Endodermal cell (in vitro differentiated cells): ENCODE results near the gene ALKBH8. TPM values are rescaled to one million over a fixed set of nuclear protein-coding genes. Genes with fewer than 3 reads are reported as not detected.
A peak's percentile ranks its signal among the peaks of the same experiment; 100 is the strongest.

Source experiments
- DNase-seq: peaks from one replicate; pipeline ENCODE4 v3.0.0-alpha.2; 2017
- H3K27ac ChIP-seq: 2 replicates; pipeline ENCODE4 v1.5.1; 2013; ENCODE audit warnings: mild to moderate bottlenecking, low read depth, low read length, moderate library complexity
- H3K27me3 ChIP-seq: 2 replicates; pipeline ENCODE4 v1.6.1; 2013; ENCODE audit warnings: mild to moderate bottlenecking, low read length, moderate library complexity; ENCODE audit not compliant: insufficient read depth, control insufficient read depth, poor library complexity, severe bottlenecking
- H3K36me3 ChIP-seq: 2 replicates; pipeline ENCODE4 v1.7.0; 2013; ENCODE audit warnings: mild to moderate bottlenecking, low read length, moderate library complexity; ENCODE audit not compliant: control insufficient read depth, insufficient read depth
- H3K4me1 ChIP-seq: one replicate; pipeline ENCODE4 v1.7.0; 2013; ENCODE audit warnings: low read length; ENCODE audit not compliant: control insufficient read depth, insufficient read depth
- H3K4me3 ChIP-seq: 2 replicates; pipeline ENCODE4 v1.5.1; 2013; ENCODE audit warnings: mild to moderate bottlenecking, low read length, moderate library complexity
- H3K9ac ChIP-seq: 2 replicates; pipeline ENCODE4 v1.6.1; 2013; ENCODE audit warnings: mild to moderate bottlenecking, low read length, moderate library complexity; ENCODE audit not compliant: poor library complexity, severe bottlenecking; ENCODE audit errors: extremely low read depth
- H3K9me3 ChIP-seq: 2 replicates; pipeline ENCODE4 v1.6.1; 2013; ENCODE audit warnings: mild to moderate bottlenecking, low read length, moderate library complexity; ENCODE audit not compliant: control insufficient read depth
- H3K27ac Mint-ChIP-seq: 2 replicates; pipeline ENCODE4 v1.8.0; 2020; ENCODE audit warnings: mixed read lengths
- H3K27me3 Mint-ChIP-seq: 2 replicates; pipeline ENCODE4 v1.8.0; 2021; ENCODE audit warnings: mild to moderate bottlenecking, mixed read lengths; ENCODE audit not compliant: insufficient read depth
- H3K36me3 Mint-ChIP-seq: 2 replicates; pipeline ENCODE4 v1.8.0; 2020; ENCODE audit warnings: low read depth, mixed read lengths
- H3K4me1 Mint-ChIP-seq: 2 replicates; pipeline ENCODE4 v1.8.0; 2020; ENCODE audit warnings: mixed read lengths
- H3K4me3 Mint-ChIP-seq: 2 replicates; pipeline ENCODE4 v1.8.0; 2020; ENCODE audit warnings: mild to moderate bottlenecking, moderate library complexity, mixed read lengths
- H3K9me3 Mint-ChIP-seq: 2 replicates; pipeline ENCODE4 v1.8.0; 2020; ENCODE audit warnings: mild to moderate bottlenecking, mixed read lengths
- WGBS, 2 experiments: methylation state at CpG; one replicate each; pipeline versions ENCODE4 v1.1.5 to v1.1.7; 2013; ENCODE audit warnings: missing lambda C conversion rate in 2 of 2, mixed read lengths in 1 of 2; ENCODE audit not compliant: insufficient coverage in 1 of 2, insufficient read length in 1 of 2; 5-methylcytosine and 5-hydroxymethylcytosine counted together
- long read RNA-seq, 4 experiments: library from polyadenylated mRNA in 2 of 4; library from RNA in 1 of 4; library from capped mRNA in 1 of 4; stranded (forward) in 3 of 4; unstranded in 1 of 4; transcript quantifications; one replicate each; pipeline ENCODE4 v2.0.0, GENCODE V29; 2020 to 2021; ENCODE audit warnings: inconsistent platforms in 1 of 4
- polyA plus RNA-seq, 2 experiments: library from polyadenylated mRNA; stranded (reverse); fragments of 50-300 nt; gene quantifications; one replicate each; pipeline ENCODE4 v1.2.3, GENCODE V29; 2013
- total RNA-seq, 2 donors: library from RNA; stranded (reverse); fragmentation: NEBNext Ultra II Directional in 1 of 2; extraction: Animal tissue kit (Norgen Biotek cat#: 25700) in 1 of 2; gene quantifications; 2 replicates in 1 of 2; 3 replicates in 1 of 2; pipeline ENCODE4 v1.2.1, GENCODE V29; 2021
- TF ChIP-seq, protein P1 (sequence below): fragments of 200-600 bp; sonication (generic); conservative IDR thresholded peaks from 2 replicates; pipeline ENCODE4 v1.5.0; 2021; ENCODE audit warnings: antibody characterized with exemption, mild to moderate bottlenecking

Gene ALKBH8, protein sequence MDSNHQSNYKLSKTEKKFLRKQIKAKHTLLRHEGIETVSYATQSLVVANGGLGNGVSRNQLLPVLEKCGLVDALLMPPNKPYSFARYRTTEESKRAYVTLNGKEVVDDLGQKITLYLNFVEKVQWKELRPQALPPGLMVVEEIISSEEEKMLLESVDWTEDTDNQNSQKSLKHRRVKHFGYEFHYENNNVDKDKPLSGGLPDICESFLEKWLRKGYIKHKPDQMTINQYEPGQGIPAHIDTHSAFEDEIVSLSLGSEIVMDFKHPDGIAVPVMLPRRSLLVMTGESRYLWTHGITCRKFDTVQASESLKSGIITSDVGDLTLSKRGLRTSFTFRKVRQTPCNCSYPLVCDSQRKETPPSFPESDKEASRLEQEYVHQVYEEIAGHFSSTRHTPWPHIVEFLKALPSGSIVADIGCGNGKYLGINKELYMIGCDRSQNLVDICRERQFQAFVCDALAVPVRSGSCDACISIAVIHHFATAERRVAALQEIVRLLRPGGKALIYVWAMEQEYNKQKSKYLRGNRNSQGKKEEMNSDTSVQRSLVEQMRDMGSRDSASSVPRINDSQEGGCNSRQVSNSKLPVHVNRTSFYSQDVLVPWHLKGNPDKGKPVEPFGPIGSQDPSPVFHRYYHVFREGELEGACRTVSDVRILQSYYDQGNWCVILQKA
- 1 to 10 TPM; 7.6 to 9.3 TPM for total RNA-seq
- polyA plus RNA-seq (2013, experiment 1 of 2), result 4.9 TPM
- polyA plus RNA-seq (2013, experiment 2 of 2), result 5.8 TPM
- long read RNA-seq, experiment 1, partial matches to known transcripts, result 1 of 6 reads
- long read RNA-seq, experiment 1, other reads (novel, unspliced or antisense), result 5 of 6 reads
- long read RNA-seq, experiment 2, full-length matches to known transcripts, result 3 of 7 reads
- long read RNA-seq, experiment 2, partial matches to known transcripts, result 0 of 7 reads
- long read RNA-seq, experiment 2, other reads (novel, unspliced or antisense), result 4 of 7 reads
- long read RNA-seq, experiment 3, full-length matches to known transcripts, result 24 of 43 reads
- long read RNA-seq, experiment 3, partial matches to known transcripts, result 3 of 43 reads
- long read RNA-seq, experiment 3, other reads (novel, unspliced or antisense), result 16 of 43 reads
- long read RNA-seq, experiment 4, partial matches to known transcripts, result 2 of 4 reads
- long read RNA-seq, experiment 4, other reads (novel, unspliced or antisense), result 1 of 4 reads

DNA sequence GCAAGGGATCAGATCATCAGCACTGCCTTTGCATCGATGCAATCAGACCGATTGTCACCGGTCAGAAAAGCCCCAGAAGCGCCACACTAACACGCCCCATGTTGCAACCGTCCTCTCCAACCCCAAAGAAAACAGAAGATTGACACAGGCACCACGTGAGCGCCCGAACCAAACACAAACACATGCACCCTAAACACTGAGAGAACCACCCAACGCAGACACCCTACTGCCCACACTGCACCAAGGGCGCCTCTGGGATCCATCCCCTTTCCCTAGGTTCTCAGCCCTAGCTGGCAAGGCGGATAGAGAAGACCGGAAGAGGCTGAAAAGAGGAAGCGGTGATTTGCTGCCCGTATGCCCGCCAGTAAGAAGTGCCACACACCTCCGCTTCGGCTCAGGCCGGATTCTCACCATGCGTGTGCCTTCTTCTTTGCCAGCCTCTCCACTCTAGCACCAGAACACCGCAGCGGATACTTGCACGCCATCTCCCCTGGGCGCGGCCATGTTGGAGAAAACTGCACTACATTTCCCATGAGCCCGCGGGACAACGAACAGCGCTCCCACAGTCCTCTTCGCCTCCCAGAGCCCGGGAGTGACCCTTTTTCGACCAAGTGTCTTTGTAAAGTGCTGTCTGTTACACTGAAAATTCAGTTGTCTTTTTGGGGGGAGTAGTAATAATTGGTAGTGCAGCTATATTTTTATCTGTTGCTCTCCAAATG lies at the start of gene ALKBH8:
ALKBH8 (minus strand) TSS at position 517 of the 719 bp plus-strand sequence. CDS start 4,842 bp downstream, outside the sequence.
- H3K27me3 Mint-ChIP-seq, result no peaks in the 10 kb centered on the region
- DNase-seq, result peak; percentile 93
- WGBS, 2 experiments, result 0 to 2% methylated on average over 11 to 32 of the region's 32 CpGs
- Histone ChIP-seq H3K27ac (peak within 1 kb of the TSS; percentile 51), H3K4me3 (peak within 1 kb of the TSS; percentile 93), H3K9me3 (no peaks in the 10 kb centered on the region), H3K9ac (peak within 1 kb of the TSS; percentile 61), H3K4me1 (peaks cover 8% of the 10 kb centered on the region), H3K36me3 (no peaks in the 10 kb centered on the region), H3K27me3 (no peaks in the 10 kb centered on the region)
- no peaks in the 10 kb centered on the region for H3K9me3 Mint-ChIP-seq
- H3K4me3 Mint-ChIP-seq, result peak within 1 kb of the TSS; percentile 95
- peak within 1 kb of the TSS; percentile 97 for H3K27ac Mint-ChIP-seq
- peaks cover 12% of the 10 kb centered on the region for H3K4me1 Mint-ChIP-seq
- H3K36me3 Mint-ChIP-seq, result no peaks in the 10 kb centered on the region
- TF ChIP-seq, protein P1, sequence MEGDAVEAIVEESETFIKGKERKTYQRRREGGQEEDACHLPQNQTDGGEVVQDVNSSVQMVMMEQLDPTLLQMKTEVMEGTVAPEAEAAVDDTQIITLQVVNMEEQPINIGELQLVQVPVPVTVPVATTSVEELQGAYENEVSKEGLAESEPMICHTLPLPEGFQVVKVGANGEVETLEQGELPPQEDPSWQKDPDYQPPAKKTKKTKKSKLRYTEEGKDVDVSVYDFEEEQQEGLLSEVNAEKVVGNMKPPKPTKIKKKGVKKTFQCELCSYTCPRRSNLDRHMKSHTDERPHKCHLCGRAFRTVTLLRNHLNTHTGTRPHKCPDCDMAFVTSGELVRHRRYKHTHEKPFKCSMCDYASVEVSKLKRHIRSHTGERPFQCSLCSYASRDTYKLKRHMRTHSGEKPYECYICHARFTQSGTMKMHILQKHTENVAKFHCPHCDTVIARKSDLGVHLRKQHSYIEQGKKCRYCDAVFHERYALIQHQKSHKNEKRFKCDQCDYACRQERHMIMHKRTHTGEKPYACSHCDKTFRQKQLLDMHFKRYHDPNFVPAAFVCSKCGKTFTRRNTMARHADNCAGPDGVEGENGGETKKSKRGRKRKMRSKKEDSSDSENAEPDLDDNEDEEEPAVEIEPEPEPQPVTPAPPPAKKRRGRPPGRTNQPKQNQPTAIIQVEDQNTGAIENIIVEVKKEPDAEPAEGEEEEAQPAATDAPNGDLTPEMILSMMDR, result no peak

DNA sequence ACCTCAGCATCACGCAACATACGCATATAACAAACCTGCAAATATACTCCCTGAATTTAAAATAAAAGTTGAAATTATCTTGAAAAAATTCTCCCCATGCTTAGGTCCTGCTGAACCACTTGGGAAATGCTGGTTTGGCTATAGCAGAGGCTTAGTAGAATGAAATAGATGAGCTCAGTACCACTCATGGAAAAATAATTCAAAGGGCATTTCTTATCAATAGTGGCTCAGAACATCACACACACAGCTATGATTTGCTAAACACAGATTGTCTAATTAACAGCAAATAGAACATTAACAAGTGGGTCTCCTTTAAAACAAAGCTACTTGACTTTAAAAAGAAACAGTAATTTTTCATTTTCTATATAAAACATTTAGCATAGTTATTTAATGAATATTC lies 46.9 kb upstream of the ALKBH8 start:
- Histone ChIP-seq H3K36me3 (no peaks in the 10 kb centered on the region), H3K4me1 (no peaks in the 10 kb centered on the region), H3K4me3 (no peak overlapping the region), H3K27me3 (no peaks in the 10 kb centered on the region), H3K9me3 (no peaks in the 10 kb centered on the region), H3K9ac (no peak overlapping the region), H3K27ac (no peak overlapping the region)
- TF ChIP-seq, protein P1, result no peak
- WGBS, 2 experiments, result 93% methylated on average over 2 of the region's 2 CpGs; no CpG with 5 or more reads in 1 of the 2 experiments
- Mint-ChIP-seq H3K9me3 (no peaks in the 10 kb centered on the region), H3K4me1 (peaks cover 4% of the 10 kb centered on the region), H3K36me3 (no peaks in the 10 kb centered on the region), H3K27ac (no peak overlapping the region), H3K4me3 (no peak overlapping the region), H3K27me3 (no peaks in the 10 kb centered on the region)
- no peak for DNase-seq
